GM10847 (cell line): ENCODE measurements around the gene XPC.

Experiments used
- POLR2A ChIP-seq: IDR thresholded peaks from 2 replicates; pipeline ENCODE4 v1.6.1; 2011; ENCODE audit not compliant: insufficient read length; ENCODE audit errors: extremely low read depth

The XPC gene

GRCh38 chr3:14097616-14098391, 80.6 kb downstream of the XPC start:
- no peak for TF ChIP-seq POLR2A

GRCh38 chr3:14096742-14097141, 81.7 kb downstream of the XPC start:
- TF ChIP-seq POLR2A: no peak
